Iris pigment epithelial cell (primary cell): ENCODE results near the gene KCNA2.

Experiments
- DNase-seq: peaks from one replicate; pipeline ENCODE4 v3.0.0-alpha.2; 2011; ENCODE audit warnings: low read depth

The KCNA2 gene

DNA sequence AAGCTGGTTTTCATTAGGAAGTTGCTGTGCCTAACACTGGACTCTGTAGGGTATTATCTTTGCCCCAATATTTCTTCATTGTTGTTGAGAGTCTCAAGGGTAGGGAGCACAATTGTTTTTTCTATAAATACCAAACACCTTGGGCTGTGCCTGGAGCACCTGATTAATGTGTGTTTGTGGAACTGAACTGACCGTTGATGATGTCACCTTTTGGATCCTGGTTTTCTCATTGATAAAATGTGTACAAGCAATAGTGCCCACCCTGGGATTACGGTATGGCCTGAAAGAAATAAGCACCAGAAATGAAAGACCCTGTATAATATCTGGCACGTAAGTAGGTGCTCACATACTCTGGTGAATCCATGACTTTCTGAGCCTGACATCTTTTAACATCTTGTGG, 39.3 kb downstream of the KCNA2 start:
- no peak for DNase-seq

DNA sequence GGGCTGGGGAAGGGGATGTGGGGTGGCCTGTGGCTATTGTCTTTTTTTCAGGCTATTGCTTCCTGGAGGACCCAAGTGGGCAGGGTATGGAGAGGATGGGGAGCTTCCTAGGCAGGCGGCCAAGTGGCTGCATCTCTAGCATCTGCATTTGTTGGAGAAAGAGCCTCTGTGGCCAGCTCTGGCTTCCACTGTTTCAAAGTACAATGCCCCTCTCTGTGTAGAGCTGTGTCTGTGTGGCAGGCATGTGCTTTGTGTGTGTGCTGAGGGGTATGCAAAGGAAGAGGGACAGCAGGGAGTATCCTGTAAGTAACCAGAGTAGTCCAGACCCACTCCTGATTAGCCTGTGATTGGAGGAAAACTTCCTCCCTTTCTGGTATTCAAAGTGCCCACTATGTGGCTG, 40.6 kb downstream of the KCNA2 start:
- no peak for DNase-seq

DNA sequence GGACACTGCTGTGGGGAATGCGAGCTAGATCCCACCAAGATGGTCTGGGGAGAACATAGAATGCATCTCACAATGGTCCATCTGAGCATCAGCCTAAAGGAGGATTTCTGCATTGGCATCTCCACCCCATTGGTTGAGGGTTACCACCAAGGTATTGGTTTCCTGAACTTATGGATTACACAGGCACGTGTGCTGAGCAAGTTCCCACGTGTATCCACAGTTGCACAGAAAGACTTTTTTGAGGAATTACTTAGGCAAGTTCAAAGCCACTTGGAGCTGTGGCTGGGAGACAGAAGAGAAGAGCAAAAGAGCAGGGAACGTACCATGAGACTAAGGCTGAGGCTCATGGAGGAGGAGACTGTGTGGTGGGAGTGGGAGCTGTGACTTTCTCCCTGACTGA, 43.1 kb downstream of the KCNA2 start:
- DNase-seq, result no peak

DNA sequence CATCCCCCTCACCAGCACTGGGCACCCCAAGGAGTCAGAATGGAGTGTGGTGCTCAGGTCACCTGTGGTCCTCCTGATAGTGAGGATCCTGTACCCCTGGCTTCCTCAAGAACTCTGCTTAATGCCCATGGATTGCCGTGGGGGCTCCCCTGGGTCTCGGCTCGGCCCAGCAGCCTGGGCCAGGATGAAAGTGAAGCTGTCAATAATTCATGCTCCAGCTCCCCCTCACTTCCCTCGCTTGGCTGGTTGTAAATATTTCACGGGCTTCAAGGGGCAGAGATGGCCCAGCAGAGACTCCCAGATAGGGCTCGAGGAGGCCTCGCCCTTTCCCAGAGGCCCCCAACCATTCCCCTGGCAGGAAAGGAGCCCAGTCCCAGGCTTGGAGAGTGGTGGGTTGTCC, 44.6 kb downstream of the KCNA2 start:
- DNase-seq, result no peak

DNA sequence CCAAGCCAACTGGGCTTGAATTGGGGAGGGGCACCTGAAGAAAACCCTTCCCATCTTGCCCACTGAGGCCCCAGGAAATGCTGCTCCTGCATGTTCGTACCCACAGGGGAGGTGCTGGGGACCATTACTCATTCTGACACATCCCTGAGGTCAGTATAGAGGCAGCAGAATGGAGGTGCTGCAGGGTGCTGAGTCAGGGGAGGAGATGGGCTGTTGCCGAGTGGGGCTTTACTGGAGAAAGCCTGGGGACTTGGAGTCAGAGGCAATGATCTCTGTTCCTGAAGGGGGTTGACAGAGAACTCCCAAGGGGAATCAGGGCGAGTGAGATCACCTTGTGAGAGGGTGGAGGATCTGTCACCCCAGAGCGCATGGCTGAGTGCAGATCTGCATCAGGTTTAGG, 47.0 kb downstream of the KCNA2 start:
- DNase-seq, result no peak

DNA sequence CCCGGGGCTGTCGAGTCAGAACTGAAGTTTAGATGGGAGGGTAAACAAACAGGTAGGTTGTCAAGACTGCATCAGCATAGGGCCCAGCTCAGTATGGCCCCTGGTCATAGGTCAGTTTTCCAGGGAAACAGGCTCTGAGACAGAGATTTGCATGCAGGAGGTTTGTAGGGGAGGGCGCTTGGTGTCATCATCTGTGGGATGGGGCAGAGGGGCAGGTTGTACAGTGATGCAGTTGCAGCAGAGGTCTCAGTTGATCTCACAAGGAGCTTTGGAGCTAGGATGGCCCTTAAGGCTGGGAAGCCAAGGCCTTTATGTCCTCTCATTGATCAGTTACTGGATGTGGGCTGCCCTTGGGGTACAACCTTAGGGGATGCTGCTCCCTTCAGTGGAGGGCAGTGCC, 48.7 kb downstream of the KCNA2 start:
- DNase-seq, result no peak

DNA sequence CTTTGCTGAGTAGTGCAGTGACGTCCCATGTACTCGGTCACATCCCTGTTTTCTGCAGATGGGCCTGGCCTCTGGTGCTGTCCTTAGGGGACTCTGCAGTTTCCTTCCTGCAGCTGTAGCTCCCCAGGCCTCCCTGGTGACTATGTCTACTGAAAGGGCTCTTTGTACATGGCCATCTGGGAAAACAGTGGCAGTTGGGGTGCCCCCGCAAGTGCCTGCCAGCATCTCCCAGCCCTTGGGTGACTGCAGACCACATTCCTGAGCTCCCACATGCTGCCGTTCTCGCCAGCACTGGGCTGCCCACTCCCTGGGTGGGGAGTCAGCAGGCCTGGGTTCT, 49.7 kb downstream of the KCNA2 start:
- no peak for DNase-seq

DNA sequence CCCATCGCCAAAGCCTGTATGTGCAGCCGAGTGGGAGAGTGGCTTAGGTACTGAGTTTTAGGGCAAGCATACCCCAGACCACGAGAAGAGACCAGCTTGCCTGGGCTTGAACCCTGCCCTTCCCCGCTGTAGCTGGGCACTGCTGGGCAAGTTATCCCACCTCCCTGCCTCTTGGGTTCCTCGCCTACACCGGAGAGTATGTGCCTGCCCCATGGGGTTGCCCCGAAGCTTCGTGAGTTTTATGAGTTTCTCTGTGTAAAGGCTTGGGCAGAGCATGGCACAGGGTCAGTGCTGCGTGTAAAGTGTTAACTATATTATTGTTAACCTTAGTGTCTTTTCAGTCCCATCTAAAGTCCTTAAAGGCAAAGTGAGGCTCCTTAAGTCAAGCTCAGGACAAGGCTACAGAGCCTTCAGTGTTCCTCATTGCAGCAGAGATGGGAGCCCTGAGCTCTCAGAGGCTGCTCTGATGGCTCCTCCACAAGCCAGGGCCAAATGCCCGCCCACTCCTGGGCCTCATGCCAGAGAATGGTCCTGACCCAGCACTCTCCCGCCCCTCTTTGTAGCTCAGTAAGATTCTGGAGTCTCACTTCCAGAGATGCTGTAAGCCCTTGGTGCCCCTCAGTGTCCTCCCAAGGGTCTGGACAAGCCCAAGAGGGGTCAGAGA, 50.2 kb downstream of the KCNA2 start:
- no peak for DNase-seq

DNA sequence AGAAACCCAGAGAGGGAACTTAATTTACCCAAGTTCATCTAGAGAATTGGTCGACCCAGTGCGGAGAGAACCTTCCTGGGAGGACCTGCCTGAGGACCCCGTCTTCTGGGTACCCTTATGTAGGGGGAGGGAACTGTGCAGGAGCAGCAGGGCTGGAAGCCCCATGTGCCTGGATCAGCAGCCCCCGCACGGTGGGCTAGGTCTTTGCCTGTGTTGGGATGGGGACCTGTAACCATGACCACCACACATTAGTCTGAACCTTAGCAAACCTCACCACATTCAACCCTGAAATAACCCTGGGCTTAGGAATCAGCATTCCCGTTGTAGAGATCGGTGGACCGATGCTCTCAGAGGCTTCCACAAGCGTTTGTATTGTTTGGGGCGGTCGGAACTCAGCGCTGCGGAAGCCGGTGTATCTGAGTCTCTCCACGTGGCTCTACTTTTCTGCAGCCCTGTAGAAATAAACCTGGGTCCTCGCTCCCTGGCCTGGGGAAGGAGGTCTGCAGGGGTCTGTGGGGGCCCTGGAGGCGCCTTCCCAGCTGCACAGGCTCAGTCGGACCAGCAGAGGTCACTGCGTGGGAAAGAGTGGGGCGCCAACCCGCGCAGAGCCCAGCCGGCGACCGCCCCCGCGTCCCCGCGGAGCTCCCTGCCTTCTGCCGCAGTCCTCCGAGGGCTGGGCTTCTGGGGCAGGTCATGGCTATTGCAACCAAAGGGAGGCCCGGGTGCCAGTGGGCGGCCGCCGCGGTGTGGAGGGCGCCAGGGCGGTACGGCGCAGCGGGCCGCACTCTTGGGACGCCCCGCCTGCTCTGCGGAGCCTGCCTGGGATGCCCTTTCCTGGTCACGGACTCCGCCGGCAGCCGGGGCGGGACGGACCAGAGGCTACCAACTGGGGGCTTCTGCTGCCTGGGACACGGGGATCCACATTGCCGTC, 51.0 kb downstream of the KCNA2 start:
- peak; percentile 22 for DNase-seq

DNA sequence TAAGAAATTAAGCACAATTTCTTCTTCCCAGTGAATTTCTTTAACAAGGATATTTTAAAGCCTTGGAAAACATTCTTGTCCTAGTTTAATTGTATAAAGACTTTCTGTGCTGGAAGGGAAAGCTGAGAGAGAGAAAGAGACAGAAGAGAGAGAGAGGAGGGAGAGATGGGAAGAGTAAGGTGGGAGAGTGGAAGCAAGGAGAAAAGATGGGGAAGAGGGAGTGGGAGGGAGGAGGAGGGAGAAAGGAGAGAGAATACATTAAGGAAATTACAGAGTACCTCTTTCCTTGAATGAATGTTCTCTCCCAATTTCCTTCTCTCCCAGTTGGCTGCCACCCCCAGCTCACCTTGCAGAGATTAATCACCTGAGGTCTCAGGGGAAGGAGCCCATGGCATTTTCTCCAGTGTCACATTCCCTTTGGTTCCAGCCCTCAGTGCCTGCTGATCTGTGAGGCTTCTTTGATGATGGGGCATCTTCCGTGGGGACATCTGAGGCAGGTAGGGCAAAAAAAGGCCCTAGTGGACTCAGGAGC, 54.8 kb downstream of the KCNA2 start:
- DNase-seq, result no peak

DNA sequence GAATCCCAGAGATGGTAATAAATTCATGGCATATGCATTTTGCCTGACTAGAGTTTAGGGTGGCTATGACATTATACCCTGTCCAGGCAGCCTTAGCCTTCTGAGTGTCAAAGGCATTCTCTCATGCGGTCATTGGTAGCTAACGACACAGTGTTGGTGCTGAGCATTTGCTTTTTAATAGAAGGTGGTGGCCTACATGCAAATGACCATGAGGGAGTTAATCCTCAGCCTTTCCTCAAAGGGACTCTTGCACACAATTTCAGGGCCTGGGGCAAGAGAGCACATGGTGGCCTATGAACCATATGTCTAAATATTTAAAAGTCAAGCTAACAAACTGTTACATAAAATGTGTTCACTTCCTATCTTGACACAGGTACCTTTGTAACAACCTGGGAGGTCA, 56.3 kb downstream of the KCNA2 start:
- DNase-seq, result no peak

DNA sequence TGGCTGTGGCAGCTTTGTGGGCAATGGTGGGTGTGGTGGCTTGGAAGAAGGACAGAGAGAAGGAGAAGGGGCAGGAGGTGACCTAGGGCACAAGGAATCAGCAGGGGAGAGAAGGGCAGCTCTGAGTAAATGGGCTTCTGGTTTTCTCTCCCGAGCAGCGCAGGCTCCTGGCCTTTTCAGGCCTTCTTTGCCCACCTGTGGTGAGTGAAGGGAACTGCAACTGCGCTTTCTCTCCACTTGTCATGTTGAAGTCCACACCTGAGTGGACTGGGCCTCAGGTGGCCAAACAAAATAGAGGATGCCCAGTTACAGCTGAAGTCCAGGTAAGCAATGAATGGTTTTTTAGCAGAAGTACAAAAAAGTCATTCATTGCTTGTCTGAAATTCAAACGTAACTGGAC, 57.8 kb downstream of the KCNA2 start:
- DNase-seq, result peak; percentile 43

DNA sequence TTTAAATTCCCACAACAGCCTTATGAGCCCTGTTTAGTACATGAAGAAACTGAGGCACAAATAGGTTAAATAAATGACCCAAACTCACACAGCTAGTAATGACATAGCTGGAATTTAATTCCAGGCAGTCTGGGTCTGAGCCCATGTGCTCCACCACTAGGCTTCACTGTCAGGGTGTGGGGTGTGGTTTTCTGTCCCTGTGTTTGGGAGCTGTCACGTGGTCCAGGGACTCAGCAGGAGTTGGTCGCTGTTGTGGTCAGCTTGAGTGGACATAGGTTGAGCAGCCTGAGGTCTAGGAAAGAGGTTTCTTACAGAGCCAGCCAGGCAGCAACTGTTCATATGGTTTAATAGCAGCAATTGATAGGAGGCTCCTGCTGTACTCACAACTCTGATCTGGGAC, 59.1 kb downstream of the KCNA2 start:
- DNase-seq, result no peak

DNA sequence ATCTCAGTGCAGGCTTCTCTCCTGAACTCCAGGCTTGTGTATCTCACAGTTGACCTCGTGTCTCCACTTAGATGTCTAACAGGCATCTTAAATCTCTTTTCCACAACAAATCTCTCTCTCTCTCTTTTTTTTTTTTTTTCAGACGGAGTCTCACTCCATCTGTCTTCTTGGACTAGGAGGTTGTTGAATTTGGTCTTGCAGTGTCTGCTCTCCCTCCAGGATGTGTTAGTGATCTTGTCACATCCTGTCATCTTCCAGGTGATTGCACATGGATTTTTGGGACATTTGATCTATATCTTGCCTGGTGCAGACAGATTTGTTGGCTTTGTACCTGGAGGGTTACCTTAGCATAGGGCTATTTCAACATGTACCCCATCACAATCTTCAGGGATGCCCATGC, 60.7 kb downstream of the KCNA2 start:
- DNase-seq, result no peak

DNA sequence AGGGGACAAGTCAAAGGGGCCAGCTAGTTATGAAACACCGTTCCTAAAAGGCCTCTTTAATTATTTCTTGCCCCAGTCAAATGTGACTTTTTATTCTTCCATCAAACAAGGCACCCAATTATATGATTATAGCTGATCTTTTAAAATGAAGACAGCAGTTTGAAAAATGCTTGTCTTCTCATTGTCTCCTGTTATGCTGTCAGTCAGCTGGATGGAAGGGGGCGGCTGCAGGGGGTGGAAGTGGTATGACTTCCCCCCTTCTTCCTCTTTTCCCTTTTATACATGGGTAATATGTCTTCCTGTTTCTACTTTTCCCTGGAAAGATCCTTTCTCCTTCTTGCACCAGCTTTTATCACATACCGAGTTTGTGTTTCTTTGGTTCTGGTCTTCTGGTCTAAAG, 61.4 kb downstream of the KCNA2 start:
- no peak for DNase-seq
